ENCODE data around the gene CSAG1. TPM values are rescaled to one million over a fixed set of nuclear protein-coding genes. Genes with fewer than 3 reads are reported as not detected.
"Not testable (repeated sequence)": the region's sequence is repeated elsewhere in the genome, so short reads cannot be mapped to it uniquely, and the experiment has no call there.

The CSAG1 gene
- total RNA-seq, 1 experiment from 2014 or later, result 1.2 TPM

DNA sequence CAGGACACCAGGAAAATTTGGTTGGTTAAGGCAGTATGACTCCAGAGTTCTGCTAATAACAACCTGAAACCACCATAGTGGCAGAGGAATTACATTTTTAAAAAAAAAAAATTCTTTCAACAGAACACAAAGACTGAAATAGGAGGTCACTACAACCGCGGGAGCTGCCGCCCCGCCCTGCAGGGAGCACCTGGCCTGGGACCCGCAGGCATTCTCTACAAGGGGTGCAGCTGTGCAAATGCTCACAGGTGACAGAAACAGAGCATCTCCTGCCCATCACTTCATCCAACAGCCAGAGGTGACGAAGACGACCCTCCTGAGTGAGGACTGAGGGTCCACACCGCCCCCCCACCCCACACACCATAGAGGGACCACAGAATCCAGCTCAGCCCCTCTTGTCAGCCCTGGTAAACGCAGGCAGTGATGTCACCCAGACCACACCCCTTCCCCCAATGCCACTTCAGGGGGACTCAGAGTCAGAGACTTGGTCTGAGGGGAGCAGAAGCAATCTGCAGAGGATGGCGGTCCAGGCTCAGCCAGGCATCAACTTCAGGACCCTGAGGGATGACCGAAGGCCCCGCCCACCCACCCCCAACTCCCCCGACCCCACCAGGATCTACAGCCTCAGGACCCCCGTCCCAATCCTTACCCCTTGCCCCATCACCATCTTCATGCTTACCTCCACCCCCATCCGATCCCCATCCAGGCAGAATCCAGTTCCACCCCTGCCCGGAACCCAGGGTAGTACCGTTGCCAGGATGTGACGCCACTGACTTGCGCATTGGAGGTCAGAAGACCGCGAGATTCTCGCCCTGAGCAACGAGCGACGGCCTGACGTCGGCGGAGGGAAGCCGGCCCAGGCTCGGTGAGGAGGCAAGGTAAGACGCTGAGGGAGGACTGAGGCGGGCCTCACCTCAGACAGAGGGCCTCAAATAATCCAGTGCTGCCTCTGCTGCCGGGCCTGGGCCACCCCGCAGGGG, 35.3 kb downstream of the CSAG1 start, which contains the start of gene MAGEA3:
MAGEA3 (plus strand) TSS at position 843 of the 980 bp plus-strand sequence. CDS start 2,039 bp downstream, outside the sequence.
- H3K27ac ChIP-seq (ENCODE audit: low read depth, low read length); H4K20me1 ChIP-seq (ENCODE audit: insufficient read depth); H2AFZ ChIP-seq (ENCODE audit: low read depth, low read length, poor library complexity, severe bottlenecking); H3K9ac ChIP-seq (ENCODE audit: low read length); H3K36me3 ChIP-seq (ENCODE audit: control insufficient read depth in 1 of 2, insufficient read depth in 2 of 2, low read length in 2 of 2); H3K4me1 ChIP-seq (ENCODE audit: control insufficient read depth in 1 of 2, insufficient read depth in 2 of 2, low read length in 2 of 2); H3K79me2 ChIP-seq (ENCODE audit: insufficient read depth, low read length); H3K27me3 ChIP-seq (ENCODE audit: insufficient read depth, low read length); BruUV-seq (replicated peaks); DNase-seq (ENCODE audit: low read depth, low spot score); intact Hi-C loops (cut with micrococcal nuclease); H3K4me2 ChIP-seq (ENCODE audit: low read length); H3K9me2 ChIP-seq (ENCODE audit: insufficient read depth); CTCF ChIA-PET; POLR2A ChIA-PET; RAD21 ChIA-PET (ENCODE audit: low non-redundant PET in 1 of 2, low total read pairs in 2 of 2, uncharacterized antibody in 2 of 2, unreplicated experiment in 2 of 2); H3K9me3 ChIP-seq (ENCODE audit: control insufficient read depth in 1 of 2, insufficient read depth in 1 of 2, low read depth in 1 of 2, low read length in 2 of 2): not testable (repeated sequence)
- peak within 1 kb of the TSS; percentile 30 to 37; a peak in 3 of 4 replicates for H3K4me3 ChIP-seq (replicated peaks in 1 of 2; ENCODE audit: low read depth in 1 of 2, low read length in 2 of 2)
- peak; percentile 91 for ATAC-seq

DNA sequence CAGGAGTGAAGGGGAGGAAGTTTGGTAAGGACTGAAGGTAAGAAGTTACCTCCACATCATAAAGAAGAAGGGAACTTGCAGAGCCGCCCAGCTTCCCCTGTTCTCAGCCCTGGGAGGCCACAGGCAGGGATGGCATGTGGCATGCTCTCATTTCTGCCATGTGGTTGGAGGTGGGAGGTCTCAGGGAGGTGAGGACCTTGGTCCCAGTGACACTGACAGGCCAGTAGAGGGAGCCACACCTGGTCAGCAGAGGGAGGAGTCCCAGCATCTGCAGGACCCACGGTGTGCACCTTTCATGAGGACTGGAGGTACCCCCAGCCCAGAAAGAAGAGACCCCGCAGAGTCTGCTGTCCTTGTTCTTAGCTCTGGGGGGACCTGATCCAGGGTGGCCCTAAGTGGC, 52.5 kb downstream of the CSAG1 start:
- BruUV-seq (replicated peaks); H3K9ac ChIP-seq (ENCODE audit: low read length); RAD21 ChIA-PET (ENCODE audit: low non-redundant PET in 1 of 2, low total read pairs in 2 of 2, uncharacterized antibody in 2 of 2, unreplicated experiment in 2 of 2); DNase-seq (ENCODE audit: low read depth, low spot score); H3K27ac ChIP-seq (ENCODE audit: low read depth, low read length); H4K20me1 ChIP-seq (ENCODE audit: insufficient read depth); H3K4me2 ChIP-seq (ENCODE audit: low read length); H3K27me3 ChIP-seq (ENCODE audit: insufficient read depth, low read length); H3K4me3 ChIP-seq (replicated peaks in 1 of 2; ENCODE audit: low read depth in 1 of 2, low read length in 2 of 2); intact Hi-C loops (cut with micrococcal nuclease); H3K9me3 ChIP-seq (ENCODE audit: control insufficient read depth in 1 of 2, insufficient read depth in 1 of 2, low read depth in 1 of 2, low read length in 2 of 2); H2AFZ ChIP-seq (ENCODE audit: low read depth, low read length, poor library complexity, severe bottlenecking); H3K36me3 ChIP-seq (ENCODE audit: control insufficient read depth in 1 of 2, insufficient read depth in 2 of 2, low read length in 2 of 2); H3K79me2 ChIP-seq (ENCODE audit: insufficient read depth, low read length); H3K4me1 ChIP-seq (ENCODE audit: control insufficient read depth in 1 of 2, insufficient read depth in 2 of 2, low read length in 2 of 2); H3K9me2 ChIP-seq (ENCODE audit: insufficient read depth); POLR2A ChIA-PET; CTCF ChIA-PET: not testable (repeated sequence)
- ATAC-seq, result peak; percentile 98

Other genes starting within 250 kb of the CSAG1 start
- gene GABRQ, start 95.8 kb downstream of the CSAG1 start, total RNA-seq (2021; ENCODE audit: unreplicated experiment), result 4.2 TPM
- 92.7 TPM for gene MAGEA3, start 34.9 kb downstream of the CSAG1 start, total RNA-seq (2021; ENCODE audit: unreplicated experiment)
- gene CSAG2, start 24.4 kb downstream of the CSAG1 start, total RNA-seq (2021; ENCODE audit: unreplicated experiment), result not detected
- gene MAGEA2B, start 19.1 kb downstream of the CSAG1 start, total RNA-seq (2021; ENCODE audit: unreplicated experiment), result 21.8 TPM
- gene MAGEA12, start within 50 bp of the CSAG1 start, total RNA-seq (2021; ENCODE audit: unreplicated experiment), result not detected
- 48.1 TPM for gene MAGEA2, start 20.1 kb upstream of the CSAG1 start, total RNA-seq (2021; ENCODE audit: unreplicated experiment)
- 44.1 TPM for gene CSAG3, start 25.5 kb upstream of the CSAG1 start, total RNA-seq (2021; ENCODE audit: unreplicated experiment)
- 0.57 TPM for gene MAGEA6, start 36.0 kb upstream of the CSAG1 start, total RNA-seq (2021; ENCODE audit: unreplicated experiment)
- gene CETN2, start 97.0 kb upstream of the CSAG1 start, total RNA-seq (2021; ENCODE audit: unreplicated experiment), result 20.9 TPM
- 22.1 TPM for gene NSDHL, start 97.3 kb upstream of the CSAG1 start, total RNA-seq (2021; ENCODE audit: unreplicated experiment)
- gene ZNF185, start 164.3 kb upstream of the CSAG1 start, total RNA-seq (2021; ENCODE audit: unreplicated experiment), result 15.8 TPM

Measured in HCT116 (cell line).